22Rv1 (cell line): ENCODE measurements around the gene MYD88.
A peak's percentile ranks its signal among the peaks of the same experiment; 100 is the strongest.

Experiments used
- H3K27ac ChIP-seq: fragments of 450-650 bp; 2 replicates; pipeline ENCODE4 v1.5.1; 2017
- CTCF ChIP-seq: fragments of 450-650 bp; IDR thresholded peaks from 2 replicates; pipeline ENCODE4 v1.5.1; 2017; ENCODE audit warnings: mild to moderate bottlenecking
- ZFX ChIP-seq: fragments of 450-650 bp; IDR thresholded peaks from 2 replicates; pipeline ENCODE4 v1.6.1; 2017; ENCODE audit warnings: antibody characterized with exemption, borderline replicate concordance

Gene MYD88

GRCh38 chr3:38150780-38151528 is 12.5 kb downstream of the MYD88 start:
- peak; percentile 29 for TF ChIP-seq CTCF
- no peak for TF ChIP-seq ZFX
- H3K27ac ChIP-seq = no peak overlapping the region

- H3K27ac ChIP-seq = no peak overlapping the region
- no peak for TF ChIP-seq ZFX
- no peak for TF ChIP-seq CTCF
Observed at GRCh38 chr3:38151667-38152265, 13.3 kb downstream of the MYD88 start.

GRCh38 chr3:38152609-38153008 is 14.1 kb downstream of the MYD88 start:
- no peak overlapping the region for H3K27ac ChIP-seq
- TF ChIP-seq ZFX (no peak), CTCF (no peak)

- no peak overlapping the region for H3K27ac ChIP-seq
- TF ChIP-seq CTCF = no peak
- no peak for TF ChIP-seq ZFX
Observed at GRCh38 chr3:38153221-38153620, 14.8 kb downstream of the MYD88 start.

GRCh38 chr3:38154033-38154494 is 15.6 kb downstream of the MYD88 start:
- H3K27ac ChIP-seq = no peak overlapping the region

GRCh38 chr3:38154625-38155255 is 16.3 kb downstream of the MYD88 start:
- no peak overlapping the region for H3K27ac ChIP-seq
- TF ChIP-seq ZFX (no peak), CTCF (no peak)

More at GRCh38 chr3:38154033-38154494, 15.6 kb downstream of the MYD88 start:
- no peak for TF ChIP-seq CTCF
- no peak for TF ChIP-seq ZFX

- H3K27ac ChIP-seq = no peak overlapping the region
- TF ChIP-seq CTCF = no peak
- no peak for TF ChIP-seq ZFX
Observed at GRCh38 chr3:38155825-38156224, 17.4 kb downstream of the MYD88 start.
